ENCODE results near the gene PRDM12. TPM values are rescaled to one million over a fixed set of nuclear protein-coding genes. Genes with fewer than 3 reads are reported as not detected.

The PRDM12 gene
- total RNA-seq, 2 donors from 2014 or later: not detected

DNA sequence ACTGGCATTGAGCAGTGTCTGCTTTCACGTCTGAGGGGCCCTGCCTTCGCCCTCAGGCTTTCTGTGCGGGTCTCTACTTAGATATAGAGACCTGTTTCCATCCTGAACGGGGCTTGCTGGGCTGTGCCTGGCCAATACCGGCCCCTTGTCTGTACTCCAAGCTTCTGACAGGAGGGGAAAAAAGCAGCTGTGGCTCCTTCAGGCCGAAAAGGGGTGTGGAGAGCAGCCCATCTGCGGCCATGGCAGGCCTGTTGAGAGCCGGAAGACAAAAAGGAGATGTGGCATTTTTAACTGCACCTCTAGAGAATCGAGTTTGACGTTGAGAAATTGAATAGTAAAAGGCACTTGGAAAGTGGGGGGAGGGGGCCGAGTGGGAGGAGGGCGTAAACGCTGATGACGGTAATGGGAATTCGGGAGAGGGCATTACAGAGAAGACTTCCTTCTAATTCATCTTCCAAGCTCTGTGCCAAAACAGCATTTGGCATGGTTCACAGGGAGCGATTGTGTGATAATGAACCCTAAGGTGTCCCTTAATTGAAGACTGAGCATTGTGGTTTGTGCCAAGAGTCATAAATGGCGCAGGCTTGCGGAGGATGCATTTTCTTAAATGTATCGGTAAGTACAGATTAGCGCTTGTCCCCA is 25.1 kb upstream of the PRDM12 start:
- no peak for DNase-seq
- WGBS, 2 donors: 77 to 79% methylated on average over 20 of the region's 20 CpGs
- Histone ChIP-seq H3K36me3 (replicated peaks in 1 of 2; ENCODE audit: insufficient read depth in 1 of 2, low read depth in 2 of 2) (peaks cover 8 to 9% of the 10 kb centered on the region in 2 donors), H3K27ac (no peak overlapping the region), H3K9me3 (no peaks in the 10 kb centered on the region), H3K4me3 (no peak overlapping the region), H3K4me1 (no peaks in the 10 kb centered on the region), H3K27me3 (no peaks in the 10 kb centered on the region)
- no peak for ATAC-seq
- TF ChIP-seq, protein P1, sequence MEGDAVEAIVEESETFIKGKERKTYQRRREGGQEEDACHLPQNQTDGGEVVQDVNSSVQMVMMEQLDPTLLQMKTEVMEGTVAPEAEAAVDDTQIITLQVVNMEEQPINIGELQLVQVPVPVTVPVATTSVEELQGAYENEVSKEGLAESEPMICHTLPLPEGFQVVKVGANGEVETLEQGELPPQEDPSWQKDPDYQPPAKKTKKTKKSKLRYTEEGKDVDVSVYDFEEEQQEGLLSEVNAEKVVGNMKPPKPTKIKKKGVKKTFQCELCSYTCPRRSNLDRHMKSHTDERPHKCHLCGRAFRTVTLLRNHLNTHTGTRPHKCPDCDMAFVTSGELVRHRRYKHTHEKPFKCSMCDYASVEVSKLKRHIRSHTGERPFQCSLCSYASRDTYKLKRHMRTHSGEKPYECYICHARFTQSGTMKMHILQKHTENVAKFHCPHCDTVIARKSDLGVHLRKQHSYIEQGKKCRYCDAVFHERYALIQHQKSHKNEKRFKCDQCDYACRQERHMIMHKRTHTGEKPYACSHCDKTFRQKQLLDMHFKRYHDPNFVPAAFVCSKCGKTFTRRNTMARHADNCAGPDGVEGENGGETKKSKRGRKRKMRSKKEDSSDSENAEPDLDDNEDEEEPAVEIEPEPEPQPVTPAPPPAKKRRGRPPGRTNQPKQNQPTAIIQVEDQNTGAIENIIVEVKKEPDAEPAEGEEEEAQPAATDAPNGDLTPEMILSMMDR (IDR thresholded peaks at IDR 0.05): no peak
- no peak for TF ChIP-seq POLR2A (IDR thresholded peaks at IDR 0.05)
- intact Hi-C loops (cut with DNase I): no loop called here

DNA sequence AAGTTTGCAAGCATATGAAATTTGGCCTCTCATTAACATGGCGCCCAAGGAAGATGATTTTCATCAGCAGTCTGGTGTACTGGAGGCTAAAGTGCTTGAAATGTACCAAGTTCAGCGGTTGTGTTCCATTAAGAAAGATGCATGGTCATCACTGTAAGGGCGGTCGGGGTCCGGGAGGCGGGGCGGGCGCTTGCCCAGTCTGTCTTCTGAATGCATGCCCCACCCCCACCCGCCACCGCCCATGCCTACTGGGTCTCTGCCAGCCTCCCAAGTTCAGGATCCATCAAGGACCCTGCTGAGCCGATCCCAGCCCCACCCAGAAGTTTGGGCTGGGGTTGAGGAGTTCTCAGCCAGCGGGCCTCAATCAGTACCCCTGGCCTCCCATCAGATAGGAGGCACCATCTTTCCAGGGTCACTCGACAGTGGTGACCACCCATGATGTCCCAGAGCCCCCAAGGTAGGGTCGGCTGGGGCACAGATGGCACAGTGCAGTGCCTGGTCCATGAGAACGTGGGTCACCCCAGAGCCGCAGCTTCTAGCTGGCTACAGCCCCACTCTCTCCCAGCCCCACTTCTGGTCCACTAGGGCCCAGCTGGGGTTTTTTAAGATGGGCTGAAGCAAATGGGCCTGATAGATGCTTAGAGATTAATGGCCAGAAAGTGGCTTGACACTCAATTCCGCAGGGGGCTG is 24.4 kb upstream of the PRDM12 start:
- TF ChIP-seq POLR2A (IDR thresholded peaks at IDR 0.05): no peak
- TF ChIP-seq, protein P1 (IDR thresholded peaks at IDR 0.05): no peak
- intact Hi-C loops (cut with DNase I): no loop called here
- H3K36me3 ChIP-seq (replicated peaks in 1 of 2; ENCODE audit: insufficient read depth in 1 of 2, low read depth in 2 of 2): peaks cover 8 to 9% of the 10 kb centered on the region in 2 donors
- no peak for DNase-seq
- H3K27ac ChIP-seq: no peak overlapping the region
- 94% methylated on average over 12 to 17 of the region's 17 CpGs for WGBS, 2 donors
- no peak overlapping the region for H3K4me3 ChIP-seq
- ATAC-seq: no peak
- no peaks in the 10 kb centered on the region for H3K9me3 ChIP-seq
- no peaks in the 10 kb centered on the region for H3K4me1 ChIP-seq
- no peaks in the 10 kb centered on the region for H3K27me3 ChIP-seq

DNA sequence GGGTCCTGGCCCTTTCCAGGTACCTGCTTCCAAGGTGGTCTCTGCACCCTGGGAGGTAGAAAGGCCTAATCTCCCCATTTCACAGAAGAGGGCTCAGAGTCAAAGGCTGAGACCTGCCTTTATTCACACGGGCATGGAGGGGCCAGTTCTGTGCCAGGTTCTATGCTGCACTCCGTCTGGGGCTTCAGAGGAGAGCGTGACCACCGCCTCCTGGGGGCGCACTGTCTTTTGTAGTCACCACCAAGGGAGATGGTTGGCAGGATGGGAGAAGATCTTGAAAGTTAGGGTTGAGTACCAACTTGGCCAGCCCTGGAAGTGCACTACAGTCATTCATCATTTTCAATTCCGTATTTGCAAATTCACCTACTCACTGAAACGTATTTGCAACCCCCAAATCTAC is 23.7 kb upstream of the PRDM12 start:
- intact Hi-C loops (cut with DNase I): no loop called here
- Histone ChIP-seq H3K27ac (no peak overlapping the region), H3K9me3 (no peaks in the 10 kb centered on the region), H3K4me1 (no peaks in the 10 kb centered on the region), H3K36me3 (replicated peaks in 1 of 2; ENCODE audit: insufficient read depth in 1 of 2, low read depth in 2 of 2) (peaks cover 8 to 9% of the 10 kb centered on the region in 2 donors), H3K4me3 (no peak overlapping the region), H3K27me3 (no peaks in the 10 kb centered on the region)
- ATAC-seq: no peak
- 59 to 75% methylated on average over 7 of the region's 7 CpGs for WGBS, 2 donors
- no peak for TF ChIP-seq POLR2A (IDR thresholded peaks at IDR 0.05)
- TF ChIP-seq, protein P1 (IDR thresholded peaks at IDR 0.05): no peak
- no peak for DNase-seq

DNA sequence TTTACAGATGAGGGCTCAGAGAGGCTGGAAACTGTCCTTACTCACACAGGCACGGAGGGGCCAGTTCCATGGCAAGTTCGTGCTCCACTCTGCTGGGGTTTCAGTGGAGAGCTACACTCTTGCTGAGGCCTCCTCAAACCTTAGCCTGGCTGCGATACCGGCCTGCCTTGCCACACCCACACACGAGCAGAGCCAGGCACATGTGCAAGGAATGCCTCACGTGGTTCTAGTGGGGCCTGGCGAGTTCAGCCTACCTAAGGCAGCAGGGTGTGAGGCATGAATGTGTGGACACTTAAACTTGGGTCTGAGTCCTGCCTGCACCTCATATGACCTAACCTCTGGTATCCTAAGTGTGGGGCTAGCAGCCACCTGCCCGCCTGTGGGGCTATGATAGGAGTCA is 21.5 kb upstream of the PRDM12 start:
- ATAC-seq (no peak), DNase-seq (no peak)
- Histone ChIP-seq H3K27me3 (no peaks in the 10 kb centered on the region), H3K27ac (no peak overlapping the region), H3K9me3 (no peaks in the 10 kb centered on the region), H3K4me3 (no peak overlapping the region), H3K36me3 (replicated peaks in 1 of 2; ENCODE audit: insufficient read depth in 1 of 2, low read depth in 2 of 2) (no peaks in the 10 kb centered on the region), H3K4me1 (no peaks in the 10 kb centered on the region)
- WGBS, 2 donors: 89% methylated on average over 8 of the region's 8 CpGs; no CpG with 5 or more reads in 1 of the 2 donors
- TF ChIP-seq, protein P1 (IDR thresholded peaks at IDR 0.05): no peak
- no peak for TF ChIP-seq POLR2A (IDR thresholded peaks at IDR 0.05)
- intact Hi-C loops (cut with DNase I): no loop called here
